ENCODE results near the gene FAM181A. TPM values are rescaled to one million over a fixed set of nuclear protein-coding genes. Genes with fewer than 3 reads are reported as not detected.

FAM181A gene
- total RNA-seq, 4 donors from 2014 or later: not detected

GRCh38 chr14:93977790-93978581, 50.8 kb downstream of the FAM181A start:
- Histone ChIP-seq H3K36me3 (no peaks in the 10 kb centered on the region), H3K4me1 (no peaks in the 10 kb centered on the region), H3K9me3 (no peaks in the 10 kb centered on the region), H3K4me3 (no peak overlapping the region), H3K27ac (no peak overlapping the region), H3K27me3 (no peaks in the 10 kb centered on the region)
- no peak for TF ChIP-seq POLR2A (IDR thresholded peaks at IDR 0.05)
- DNase-seq (ENCODE audit: low spot score in 2 of 2): no peak
- 85% methylated on average over 11 of the region's 11 CpGs for WGBS

DNA sequence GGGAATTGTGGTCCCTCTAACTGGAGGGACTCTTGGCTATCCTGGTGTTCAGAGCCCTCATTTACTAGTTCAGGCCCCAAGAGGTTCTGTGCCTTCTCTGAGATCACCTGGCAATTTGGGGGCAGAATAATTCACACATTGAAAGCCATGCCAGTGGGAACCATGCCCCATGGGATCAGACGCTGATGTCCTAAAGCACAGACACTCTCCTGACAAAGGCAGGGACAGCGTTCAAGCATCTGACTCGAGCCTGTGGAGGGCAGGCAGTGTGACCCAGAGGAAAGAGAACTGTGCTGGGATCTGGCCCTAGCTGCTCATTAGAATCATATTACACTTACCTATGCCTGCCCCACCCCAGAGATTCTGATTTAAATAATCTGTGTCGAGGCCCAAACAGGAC, 51.6 kb downstream of the FAM181A start:
- TF ChIP-seq, protein P1, sequence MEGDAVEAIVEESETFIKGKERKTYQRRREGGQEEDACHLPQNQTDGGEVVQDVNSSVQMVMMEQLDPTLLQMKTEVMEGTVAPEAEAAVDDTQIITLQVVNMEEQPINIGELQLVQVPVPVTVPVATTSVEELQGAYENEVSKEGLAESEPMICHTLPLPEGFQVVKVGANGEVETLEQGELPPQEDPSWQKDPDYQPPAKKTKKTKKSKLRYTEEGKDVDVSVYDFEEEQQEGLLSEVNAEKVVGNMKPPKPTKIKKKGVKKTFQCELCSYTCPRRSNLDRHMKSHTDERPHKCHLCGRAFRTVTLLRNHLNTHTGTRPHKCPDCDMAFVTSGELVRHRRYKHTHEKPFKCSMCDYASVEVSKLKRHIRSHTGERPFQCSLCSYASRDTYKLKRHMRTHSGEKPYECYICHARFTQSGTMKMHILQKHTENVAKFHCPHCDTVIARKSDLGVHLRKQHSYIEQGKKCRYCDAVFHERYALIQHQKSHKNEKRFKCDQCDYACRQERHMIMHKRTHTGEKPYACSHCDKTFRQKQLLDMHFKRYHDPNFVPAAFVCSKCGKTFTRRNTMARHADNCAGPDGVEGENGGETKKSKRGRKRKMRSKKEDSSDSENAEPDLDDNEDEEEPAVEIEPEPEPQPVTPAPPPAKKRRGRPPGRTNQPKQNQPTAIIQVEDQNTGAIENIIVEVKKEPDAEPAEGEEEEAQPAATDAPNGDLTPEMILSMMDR (IDR thresholded peaks at IDR 0.05): no peak
- TF ChIP-seq POLR2A (IDR thresholded peaks at IDR 0.05) (no peak), EP300 (IDR thresholded peaks at IDR 0.05) (no peak), POLR2AphosphoS5 (IDR thresholded peaks at IDR 0.05) (no peak)
- Histone ChIP-seq H3K9me3 (no peaks in the 10 kb centered on the region), H3K4me1 (no peaks in the 10 kb centered on the region), H3K36me3 (no peaks in the 10 kb centered on the region), H3K27me3 (no peaks in the 10 kb centered on the region), H3K4me3 (no peak overlapping the region), H3K27ac (no peak overlapping the region)
- DNase-seq (ENCODE audit: low spot score in 2 of 2): no peak
- WGBS: 73% methylated on average over 4 of the region's 4 CpGs

Other genes starting within 250 kb of the FAM181A start
- gene PRIMA1, start 138.9 kb upstream of the FAM181A start, total RNA-seq: 1 to 10 TPM; 3.1 to 6.1 (median 3.6) TPM
- gene ASB2, start 49.2 kb downstream of the FAM181A start, total RNA-seq: 1 to 10 TPM in 2 of 4 donors, under 1 TPM in 2; 0.79 to 2.5 (median 0.95) TPM
- gene CCDC197, start 70.0 kb downstream of the FAM181A start, total RNA-seq: not detected
- gene OTUB2, start 99.0 kb downstream of the FAM181A start, total RNA-seq: 10 to 100 TPM in 3 of 4 donors, 1 to 10 TPM in 1; 7.2 to 35.5 (median 14.3) TPM
- gene DDX24, start 153.9 kb downstream of the FAM181A start, total RNA-seq: 100 to 1,000 TPM; 107 to 134 (median 108) TPM
- gene IFI27L1, start 154.0 kb downstream of the FAM181A start, total RNA-seq: 10 to 100 TPM in 1 of 4 donors, 1 to 10 TPM in 3; 7.2 to 11.4 (median 9.3) TPM
- 100 to 1,000 TPM in 2 of 4 donors, 10 to 100 TPM in 2; 26.9 to 197 (median 142) TPM for gene IFI27, start 183.4 kb downstream of the FAM181A start, total RNA-seq
- gene IFI27L2, start 202.3 kb downstream of the FAM181A start, total RNA-seq: 10 to 100 TPM; 29.9 to 87.6 (median 61.1) TPM
- gene PPP4R4, start 247.0 kb downstream of the FAM181A start, total RNA-seq: 1 to 10 TPM in 3 of 4 donors, under 1 TPM in 1; 0.24 to 4.4 (median 1.3) TPM

Data from suprapubic skin (tissue), 4 donors.